Nephron (organoid): ENCODE measurements around the gene TOMM40.

Source experiments
- H3K27ac Mint-ChIP-seq, 3 experiments: 2 replicates each; pipeline ENCODE4 v1.8.0; 2020; ENCODE audit warnings: mixed read lengths in 3 of 3, mild to moderate bottlenecking in 2 of 3, moderate library complexity in 1 of 3
- H3K27me3 Mint-ChIP-seq: 2 replicates; pipeline ENCODE4 v1.8.0; 2021; ENCODE audit warnings: low read depth, mild to moderate bottlenecking, moderate library complexity, mixed read lengths
- H3K36me3 Mint-ChIP-seq: 2 replicates; pipeline ENCODE4 v1.8.0; 2020; ENCODE audit warnings: low read depth, mixed read lengths
- H3K4me1 Mint-ChIP-seq: 2 replicates; pipeline ENCODE4 v1.8.0; 2020; ENCODE audit warnings: mixed read lengths
- H3K4me3 Mint-ChIP-seq, 3 experiments: 2 replicates each; pipeline ENCODE4 v1.8.0; 2020; ENCODE audit warnings: mild to moderate bottlenecking in 3 of 3, mixed read lengths in 3 of 3, moderate library complexity in 2 of 3
- H3K9me3 Mint-ChIP-seq: 2 replicates; pipeline ENCODE4 v1.8.0; 2020; ENCODE audit warnings: mixed read lengths
- CTCF ChIP-seq, 3 experiments: fragments of 200-600 bp; sonication (generic); IDR thresholded peaks; one replicate each; pipeline ENCODE4 v1.5.0; 2021; ENCODE audit warnings: antibody characterized with exemption in 3 of 3; ENCODE audit not compliant: unreplicated experiment in 3 of 3

Gene TOMM40

GRCh38 chr19:44890366-44891015 lies 563 bp upstream of the TOMM40 start:
- Mint-ChIP-seq H3K27ac (peak overlapping the region; percentile 81 to 95 (median 92)), H3K4me3 (peak overlapping the region; percentile 84 to 87 (median 87)), H3K9me3 (no peaks in the 10 kb centered on the region), H3K27me3 (no peaks in the 10 kb centered on the region), H3K4me1 (peaks cover 20% of the 10 kb centered on the region), H3K36me3 (peaks cover 61% of the 10 kb centered on the region)
- no peak for TF ChIP-seq CTCF (IDR thresholded peaks at IDR 0.05; ENCODE audit: unreplicated experiment in 3 of 3)

- TF ChIP-seq CTCF (IDR thresholded peaks at IDR 0.05; ENCODE audit: unreplicated experiment in 3 of 3): no peak
- H3K4me1 Mint-ChIP-seq: peaks cover 20% of the 10 kb centered on the region
- H3K4me3 Mint-ChIP-seq: peak overlapping the region; percentile 86 to 94 (median 90)
- no peaks in the 10 kb centered on the region for H3K27me3 Mint-ChIP-seq
- H3K36me3 Mint-ChIP-seq: peaks cover 60% of the 10 kb centered on the region
- H3K9me3 Mint-ChIP-seq: no peaks in the 10 kb centered on the region
- peak overlapping the region; percentile 25 to 49 (median 30) for H3K27ac Mint-ChIP-seq
These were observed 1.9 kb downstream of the TOMM40 start for GRCh38 chr19:44892932-44893331.

GRCh38 chr19:44893332-44894051 lies 2.4 kb downstream of the TOMM40 start:
- Mint-ChIP-seq H3K27ac (no peak overlapping the region), H3K36me3 (peaks cover 59% of the 10 kb centered on the region), H3K9me3 (no peaks in the 10 kb centered on the region), H3K4me3 (peak overlapping the region; percentile 86 to 94 (median 90)), H3K27me3 (no peaks in the 10 kb centered on the region), H3K4me1 (peaks cover 20% of the 10 kb centered on the region)
- no peak for TF ChIP-seq CTCF (IDR thresholded peaks at IDR 0.05; ENCODE audit: unreplicated experiment in 3 of 3)

- Mint-ChIP-seq H3K9me3 (no peaks in the 10 kb centered on the region), H3K27me3 (no peaks in the 10 kb centered on the region), H3K36me3 (peaks cover 58% of the 10 kb centered on the region), H3K27ac (no peak overlapping the region), H3K4me3 (peak overlapping the region in 1 of 3 experiments; percentile 11), H3K4me1 (peaks cover 20% of the 10 kb centered on the region)
- no peak for TF ChIP-seq CTCF (IDR thresholded peaks at IDR 0.05; ENCODE audit: unreplicated experiment in 3 of 3)
These were observed 3.0 kb downstream of the TOMM40 start for GRCh38 chr19:44894052-44894400.

GRCh38 chr19:44894946-44895345 lies 3.9 kb downstream of the TOMM40 start:
- peak overlapping the region in 1 of 3 experiments; percentile 26 for H3K4me3 Mint-ChIP-seq
- H3K9me3 Mint-ChIP-seq: no peaks in the 10 kb centered on the region
- H3K27ac Mint-ChIP-seq: no peak overlapping the region
- peaks cover 63% of the 10 kb centered on the region for H3K36me3 Mint-ChIP-seq
- TF ChIP-seq CTCF (IDR thresholded peaks at IDR 0.05; ENCODE audit: unreplicated experiment in 3 of 3): no peak
- no peaks in the 10 kb centered on the region for H3K27me3 Mint-ChIP-seq
- H3K4me1 Mint-ChIP-seq: peaks cover 20% of the 10 kb centered on the region
